ENCODE results near the gene CLMP. TPM values are rescaled to one million over a fixed set of nuclear protein-coding genes. Genes with fewer than 3 reads are reported as not detected.
A peak's percentile ranks its signal among the peaks of the same experiment; 100 is the strongest.

Gene CLMP
- total RNA-seq: 10 to 100 TPM in 1 of 2 donors, 1 to 10 TPM in 1; 3.3 to 13.2 TPM

GRCh38 chr11:123195188-123196059, at the start of gene CLMP:
TSS of gene CLMP (minus strand) at chr11:123195248. CDS start at chr11:123194940, 308 bp downstream.
- Histone ChIP-seq H3K4me3 (peak within 1 kb of the TSS; percentile 26), H3K9ac (ENCODE audit: low read depth in 2 of 2, low read length in 2 of 2) (peak within 1 kb of the TSS; percentile 48 to 66), H3K27me3 (peaks cover 10% of the 10 kb centered on the region), H3K27ac (peak within 1 kb of the TSS; percentile 71), H3K36me3 (no peaks in the 10 kb centered on the region), H3K9me3 (no peaks in the 10 kb centered on the region), H3K4me1 (no peaks in the 10 kb centered on the region)
- DNase-seq: peak; percentile 41
- no peak for TF ChIP-seq CTCF (IDR thresholded peaks at IDR 0.05)
- intact Hi-C loops (cut with DNase I): no loop called here

GRCh38 chr11:123241874-123242543, 47.0 kb upstream of the CLMP start:
- DNase-seq: no peak
- Histone ChIP-seq H3K27ac (no peak overlapping the region), H3K9ac (ENCODE audit: low read depth in 2 of 2, low read length in 2 of 2) (no peak overlapping the region), H3K4me3 (no peak overlapping the region), H3K9me3 (no peaks in the 10 kb centered on the region), H3K36me3 (no peaks in the 10 kb centered on the region), H3K4me1 (no peaks in the 10 kb centered on the region), H3K27me3 (no peaks in the 10 kb centered on the region)
- TF ChIP-seq CTCF (IDR thresholded peaks at IDR 0.05): no peak
- intact Hi-C loops (cut with DNase I): no loop called here

GRCh38 chr11:123241294-123241693, 46.2 kb upstream of the CLMP start:
- intact Hi-C loops (cut with DNase I): no loop called here
- H3K27ac ChIP-seq: no peak overlapping the region
- no peaks in the 10 kb centered on the region for H3K9me3 ChIP-seq
- no peak for DNase-seq
- no peak overlapping the region for H3K4me3 ChIP-seq
- H3K36me3 ChIP-seq: no peaks in the 10 kb centered on the region
- H3K27me3 ChIP-seq: no peaks in the 10 kb centered on the region
- H3K9ac ChIP-seq (ENCODE audit: low read depth in 2 of 2, low read length in 2 of 2): no peak overlapping the region
- no peaks in the 10 kb centered on the region for H3K4me1 ChIP-seq
- TF ChIP-seq CTCF (IDR thresholded peaks at IDR 0.05): no peak

GRCh38 chr11:123239191-123240150, 44.4 kb upstream of the CLMP start:
- no peaks in the 10 kb centered on the region for H3K4me1 ChIP-seq
- H3K36me3 ChIP-seq: no peaks in the 10 kb centered on the region
- H3K9ac ChIP-seq (ENCODE audit: low read depth in 2 of 2, low read length in 2 of 2): no peak overlapping the region
- H3K27ac ChIP-seq: no peak overlapping the region
- no peak for DNase-seq
- H3K9me3 ChIP-seq: no peaks in the 10 kb centered on the region
- no peak overlapping the region for H3K4me3 ChIP-seq
- TF ChIP-seq CTCF (IDR thresholded peaks at IDR 0.05): no peak
- H3K27me3 ChIP-seq: no peaks in the 10 kb centered on the region
- intact Hi-C loops (cut with DNase I): no loop called here

GRCh38 chr11:123238297-123238696, 43.2 kb upstream of the CLMP start:
- no peak for TF ChIP-seq CTCF (IDR thresholded peaks at IDR 0.05)
- Histone ChIP-seq H3K27me3 (no peaks in the 10 kb centered on the region), H3K9me3 (no peaks in the 10 kb centered on the region), H3K9ac (ENCODE audit: low read depth in 2 of 2, low read length in 2 of 2) (no peak overlapping the region), H3K4me3 (no peak overlapping the region), H3K4me1 (no peaks in the 10 kb centered on the region), H3K27ac (no peak overlapping the region), H3K36me3 (no peaks in the 10 kb centered on the region)
- intact Hi-C loops (cut with DNase I): no loop called here
- DNase-seq: peak; percentile 31

All from colonic mucosa (tissue), 4 donors.